ENCODE measurements around the gene GPR34.
"Not testable (repeated sequence)": the region's sequence is repeated elsewhere in the genome, so short reads cannot be mapped to it uniquely, and the experiment has no call there.

The GPR34 gene

GRCh38 chrX:41695426-41695825, 6.7 kb downstream of the GPR34 start:
- no peak for DNase-seq

GRCh38 chrX:41703574-41704029, 14.8 kb downstream of the GPR34 start:
- no peak for DNase-seq

DNA sequence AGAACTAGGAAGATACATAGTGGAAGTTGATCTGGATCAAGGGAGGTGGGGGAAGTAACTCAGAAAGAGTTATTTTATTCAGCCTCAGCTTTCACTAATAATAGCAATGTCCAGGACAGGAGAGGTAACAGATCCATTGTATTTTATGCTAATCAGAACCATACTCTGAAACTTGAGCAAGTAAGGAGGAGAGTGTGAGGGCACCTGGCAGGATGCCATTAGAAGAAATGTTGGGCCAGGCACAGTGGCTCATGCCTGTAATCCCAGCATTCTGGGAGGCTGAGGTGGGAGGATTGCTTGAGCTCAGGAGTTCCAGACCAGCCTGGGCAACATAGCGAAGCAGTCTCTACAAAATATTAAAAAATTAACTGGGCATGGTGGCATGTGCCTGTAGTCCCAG, 16.3 kb downstream of the GPR34 start:
- no peak for DNase-seq

DNA sequence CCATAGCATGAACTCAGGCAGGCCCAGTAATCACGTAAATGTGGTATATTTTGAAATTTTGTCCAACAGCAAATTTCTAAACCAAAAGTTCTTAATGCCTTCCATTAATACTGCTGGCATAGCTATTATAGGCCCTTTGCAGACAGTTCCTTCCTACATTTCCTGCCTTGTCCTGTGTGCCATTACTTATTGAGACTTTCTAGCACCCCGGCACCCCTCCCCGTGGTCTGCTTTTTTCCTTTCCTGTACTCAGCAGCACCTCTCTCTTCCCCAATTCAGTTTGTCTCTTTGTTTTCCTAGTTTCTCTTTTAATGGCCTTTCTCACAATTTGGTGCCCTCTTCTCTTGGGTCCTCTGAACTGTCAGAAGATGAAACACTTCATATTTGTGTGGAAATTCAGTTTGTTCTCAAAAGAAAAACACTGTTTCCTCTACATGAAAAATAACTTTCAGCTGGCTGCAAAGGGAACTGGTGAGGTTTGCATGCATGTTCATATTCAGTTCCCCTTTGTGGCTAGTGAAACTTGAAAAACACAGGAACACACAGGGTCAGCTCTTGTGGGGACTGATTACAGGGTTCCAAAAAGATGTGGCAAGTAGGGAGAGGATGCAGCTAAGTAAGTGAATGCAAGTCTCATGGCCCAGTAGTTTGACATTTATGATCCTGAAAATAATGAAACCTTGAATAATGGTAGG, 17.1 kb downstream of the GPR34 start:
- DNase-seq = no peak

DNA sequence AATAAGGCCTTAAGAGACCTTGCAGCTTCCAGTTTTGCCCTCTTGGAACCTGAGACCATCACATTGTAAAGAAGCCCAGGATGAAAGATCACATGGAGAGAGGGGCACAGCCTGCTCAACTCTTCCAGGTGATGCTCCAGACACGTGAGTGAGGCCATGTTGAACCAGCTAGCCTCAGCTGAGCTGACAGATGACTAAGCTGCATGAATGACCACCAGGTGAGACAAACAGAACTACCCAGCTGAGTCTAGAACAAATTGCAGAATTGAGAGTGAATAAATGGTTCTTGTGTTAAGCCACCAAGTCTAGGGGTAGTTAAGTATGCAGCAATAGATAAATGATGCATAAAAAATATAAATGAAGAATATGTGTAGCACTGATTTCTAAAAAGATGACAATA, 18.4 kb downstream of the GPR34 start:
- no peak for DNase-seq

DNA sequence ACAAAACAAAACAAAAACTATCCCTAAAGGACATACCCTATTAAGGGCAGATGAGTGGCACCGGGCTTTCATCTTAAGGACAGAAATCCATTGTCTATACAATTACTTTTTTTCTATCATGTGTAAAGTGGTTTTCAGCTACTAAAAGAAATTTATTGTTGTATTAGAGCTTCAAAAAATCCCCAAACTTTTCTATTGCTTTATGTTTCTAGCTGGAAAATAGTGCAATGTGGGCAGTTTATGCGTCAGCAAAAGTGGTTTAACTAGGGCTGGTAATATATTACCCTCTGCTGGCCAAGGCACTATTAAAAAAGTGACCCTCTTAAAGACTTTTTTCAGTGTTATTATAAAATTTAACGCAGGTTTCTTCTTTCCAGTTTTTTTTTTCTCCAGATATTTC, 19.7 kb downstream of the GPR34 start:
- DNase-seq = no peak

DNA sequence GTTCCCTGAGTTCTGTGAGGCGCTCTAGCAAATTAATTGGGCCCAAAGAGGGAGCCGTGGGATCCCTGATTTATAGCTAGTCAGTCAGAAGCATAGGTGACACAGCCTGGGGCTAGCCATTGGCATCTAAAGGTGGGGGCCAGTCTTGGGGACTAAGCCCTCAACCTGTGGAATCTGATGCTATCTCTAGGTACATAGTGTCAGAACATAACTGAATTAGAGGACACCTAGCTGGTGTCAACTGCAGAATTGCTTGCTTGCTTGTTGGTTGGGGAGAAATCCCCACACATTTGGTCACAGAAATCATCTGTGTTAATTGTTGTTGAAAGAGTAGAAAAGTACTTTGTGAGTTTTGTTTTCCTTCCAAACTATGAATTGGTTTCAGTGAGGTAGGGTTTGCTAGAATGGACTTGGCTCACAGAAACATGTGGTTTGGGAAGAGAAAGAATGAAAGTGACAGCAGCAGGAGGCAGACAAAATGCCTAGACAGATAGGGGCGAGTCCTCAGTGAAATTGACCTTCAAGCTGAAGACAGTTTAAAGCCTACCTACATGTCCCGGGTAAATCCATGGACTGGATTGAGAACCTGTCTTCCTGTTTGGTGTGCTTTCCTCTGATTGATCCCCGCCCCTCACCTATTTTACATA, 22.4 kb downstream of the GPR34 start:
- DNase-seq = no peak

GRCh38 chrX:41716222-41716621, 27.4 kb downstream of the GPR34 start:
- DNase-seq = no peak

- DNase-seq = no peak
Measured at GRCh38 chrX:41716767-41717473, 28.1 kb downstream of the GPR34 start.

DNA sequence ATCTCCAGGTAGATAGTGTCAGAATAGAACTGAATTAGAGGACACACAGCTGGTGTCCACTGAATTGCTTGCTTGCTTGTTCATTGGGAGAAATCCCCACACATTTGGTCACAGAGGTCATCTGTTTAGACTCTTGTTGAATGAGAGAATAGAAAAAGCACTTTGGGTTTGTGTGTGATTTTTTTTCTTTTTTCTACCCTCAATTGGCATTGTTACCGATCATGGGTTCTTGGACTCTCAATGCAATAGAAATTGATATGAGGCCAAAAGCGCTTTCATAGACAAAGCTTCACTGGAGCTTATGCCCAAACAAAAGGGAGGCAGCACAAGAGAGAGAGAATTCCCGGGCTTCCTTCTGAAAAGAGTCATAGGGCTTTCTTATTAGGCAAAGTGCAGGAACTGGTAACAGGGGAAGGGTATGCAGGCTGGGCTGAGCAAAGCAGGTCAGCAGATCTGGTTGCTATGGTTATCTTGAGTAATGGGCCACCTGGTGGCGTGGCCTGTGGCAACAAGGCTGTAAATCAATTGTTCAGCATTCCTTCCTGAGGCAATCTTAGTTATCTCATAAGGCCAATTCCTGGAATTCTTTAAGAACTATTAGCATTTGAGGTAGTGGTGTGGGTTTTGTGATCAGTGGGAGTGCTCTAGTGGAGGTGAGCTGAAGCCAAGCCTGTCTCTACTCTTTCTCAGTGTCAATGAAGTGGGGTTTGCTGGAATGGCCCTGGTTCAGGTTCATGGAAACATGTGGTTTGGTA, 29.9 kb downstream of the GPR34 start:
- no peak for DNase-seq

GRCh38 chrX:41719610-41720009, 30.8 kb downstream of the GPR34 start:
- DNase-seq = not testable (repeated sequence)

- DNase-seq = no peak
Measured at GRCh38 chrX:41720125-41720779, 31.5 kb downstream of the GPR34 start.

DNA sequence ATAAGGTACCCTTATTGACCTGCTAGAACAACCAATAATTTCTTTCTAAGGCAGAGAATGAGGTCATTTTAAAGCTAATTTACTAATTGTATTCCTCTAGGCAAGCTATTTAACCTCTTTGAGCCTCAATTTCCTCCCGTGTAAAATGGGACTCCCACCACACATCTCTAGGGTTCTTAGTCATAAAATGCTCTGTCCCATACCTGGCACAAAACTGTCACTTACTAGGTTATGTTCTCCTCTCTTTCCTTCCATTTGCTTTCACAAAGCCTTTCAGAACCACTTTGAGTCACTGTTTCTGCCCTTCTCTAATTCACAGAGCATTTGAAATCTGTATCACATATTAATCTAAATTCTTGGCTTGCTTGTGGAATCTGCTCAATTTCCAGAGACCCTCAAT, 32.8 kb downstream of the GPR34 start:
- no peak for DNase-seq

GRCh38 chrX:41722214-41722613, 33.4 kb downstream of the GPR34 start:
- no peak for DNase-seq

DNA sequence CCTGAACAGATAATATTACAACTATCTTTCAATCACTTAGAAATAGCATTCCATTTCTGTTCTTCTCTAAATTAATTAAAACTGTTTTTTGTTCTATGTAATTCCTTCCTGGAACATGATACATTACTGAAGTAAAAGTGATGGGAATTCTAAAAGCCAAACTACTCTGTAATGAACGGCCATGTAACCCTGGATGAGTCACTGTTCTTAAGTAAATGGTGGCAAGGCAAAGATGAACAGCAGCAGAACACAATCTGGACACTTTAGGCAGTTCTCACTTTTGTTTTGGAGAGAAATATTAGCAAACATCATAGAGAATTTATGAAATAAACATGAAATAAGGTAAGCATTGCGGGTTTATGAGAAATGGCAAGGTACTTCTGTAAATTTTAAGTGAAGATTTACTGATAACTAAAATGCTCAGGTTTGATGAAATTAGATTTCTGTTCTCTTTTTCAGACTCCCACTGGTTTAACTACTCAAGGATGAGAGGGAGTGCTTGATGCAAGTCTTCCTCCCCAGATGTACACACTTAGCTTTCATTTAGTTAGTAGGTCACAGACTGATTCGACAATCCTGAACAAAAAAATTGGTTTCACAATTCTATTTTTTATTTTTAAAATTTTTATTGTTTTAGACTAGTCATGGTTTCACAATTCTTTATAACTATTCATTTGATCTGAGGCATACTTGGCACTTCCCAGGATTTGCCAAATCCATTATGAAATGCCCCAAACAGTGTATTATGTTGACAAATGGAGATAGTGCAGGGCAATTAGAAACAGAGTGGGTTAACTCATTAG, 34.2 kb downstream of the GPR34 start:
- DNase-seq = no peak

DNA sequence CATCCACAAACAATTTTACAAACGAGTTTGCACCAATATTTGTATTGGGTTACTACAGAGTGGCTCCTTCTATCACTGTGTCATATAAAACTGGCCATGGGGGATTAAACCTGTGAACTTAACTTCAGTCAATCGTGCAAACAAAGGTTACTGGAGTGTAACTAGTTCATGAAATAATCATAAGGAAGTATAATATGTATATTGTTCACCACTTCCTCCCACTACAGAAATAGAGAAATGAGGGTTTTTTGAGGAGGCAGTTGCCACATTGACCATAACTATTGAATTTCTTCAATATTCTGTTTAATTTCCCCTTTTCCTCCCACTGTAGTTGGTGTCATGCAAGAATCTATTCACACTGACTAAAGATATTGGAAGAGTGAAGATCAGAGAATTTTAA, 35.1 kb downstream of the GPR34 start, which contains the start of gene GPR82:
TSS of gene GPR82 (plus strand) at position 356 of the 400 bp plus-strand sequence. CDS start 2,846 bp downstream, outside the sequence.
- no peak for DNase-seq

DNA sequence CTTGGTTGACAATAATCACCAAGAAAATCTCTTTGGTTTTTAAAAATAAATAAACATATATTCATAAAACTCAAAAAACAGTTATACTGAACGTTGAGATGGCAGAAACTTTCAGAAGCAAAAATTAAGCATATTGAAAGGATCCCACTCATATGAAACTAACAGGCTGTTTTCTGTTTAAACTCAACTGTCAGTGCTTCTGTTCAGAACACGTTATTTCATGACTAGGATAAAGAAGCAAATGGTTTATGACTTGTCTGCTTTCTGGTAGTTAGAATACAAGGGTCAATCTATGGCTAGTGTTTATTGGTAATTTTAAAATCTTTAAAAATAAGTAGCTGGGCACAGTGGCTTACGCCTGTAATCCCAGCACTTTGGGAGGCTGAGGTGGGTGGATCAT, 39.4 kb downstream of the GPR34 start:
- DNase-seq = no peak

DNA sequence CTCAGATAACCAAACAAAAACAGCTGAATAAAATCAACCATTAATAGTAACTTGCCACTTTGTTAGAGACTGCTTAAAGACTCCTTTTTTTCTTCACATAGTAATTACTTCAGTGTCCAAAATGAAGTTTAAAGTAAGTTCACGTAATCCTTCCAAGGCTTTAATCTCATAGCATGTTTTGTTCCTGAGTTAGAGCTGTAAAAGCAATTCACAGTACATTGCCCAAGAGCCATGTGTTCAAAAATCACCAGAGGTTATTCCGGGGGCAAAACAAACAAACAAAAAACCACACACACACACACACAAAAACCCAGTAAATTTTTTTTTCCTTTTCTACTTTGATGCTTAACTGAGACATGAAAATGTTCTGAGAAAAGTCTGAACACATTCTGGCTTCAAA, 41.3 kb downstream of the GPR34 start:
- no peak for DNase-seq

DNA sequence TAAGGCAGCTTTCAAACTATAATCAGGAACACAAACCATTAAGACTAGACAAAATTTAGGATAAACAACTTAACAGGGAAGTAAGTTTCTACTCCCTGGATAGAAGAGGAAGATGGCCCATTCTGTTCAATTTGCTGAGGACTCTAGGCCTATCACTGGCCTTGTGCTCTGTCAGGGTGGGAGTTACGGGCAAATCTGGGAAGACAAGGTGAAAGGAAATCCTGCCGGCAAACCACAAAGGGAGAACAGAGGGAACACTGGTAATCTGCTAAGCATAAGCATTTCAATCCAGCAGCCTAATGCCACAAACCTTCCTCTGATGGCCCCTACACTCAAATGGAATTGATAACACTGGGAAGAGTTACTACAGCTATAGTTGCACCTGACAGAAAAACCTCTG, 43.5 kb downstream of the GPR34 start:
- no peak for DNase-seq

- DNase-seq = no peak
Measured at GRCh38 chrX:41733939-41734338, 45.2 kb downstream of the GPR34 start.

- DNase-seq = no peak
Measured at GRCh38 chrX:41734530-41734929, 45.8 kb downstream of the GPR34 start.

- DNase-seq = no peak
Measured at GRCh38 chrX:41737065-41737464, 48.3 kb downstream of the GPR34 start.
